DMS 273 (cell line): ENCODE data around the gene ZNF423.

Source experiments
- DNase-seq: peaks from one replicate; lab custom pipeline; 2025; ENCODE audit not compliant: unreplicated experiment; lab: John Stamatoyannopoulos, UW

Gene ZNF423

DNA sequence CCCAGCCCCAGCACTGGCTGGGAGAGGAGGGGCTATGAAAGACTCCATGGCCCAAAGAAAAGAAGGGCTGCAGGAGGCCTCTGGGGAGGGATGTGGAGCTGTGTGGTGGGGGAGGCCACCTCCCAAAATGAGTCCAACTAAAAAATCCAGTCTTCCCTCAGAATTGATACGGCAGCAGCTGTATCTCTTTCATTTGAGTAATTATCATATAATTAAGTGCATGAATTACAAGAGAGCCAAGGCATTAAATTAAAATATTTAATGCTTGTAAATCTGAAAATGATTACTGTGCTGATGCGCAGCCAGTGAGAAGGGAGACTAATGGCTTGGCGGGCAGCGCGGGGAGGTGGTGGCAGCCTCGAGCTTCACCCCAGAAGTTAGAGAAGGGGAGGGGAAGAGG lies 289.5 kb downstream of the ZNF423 start:
- peak; percentile 59 for DNase-seq

DNA sequence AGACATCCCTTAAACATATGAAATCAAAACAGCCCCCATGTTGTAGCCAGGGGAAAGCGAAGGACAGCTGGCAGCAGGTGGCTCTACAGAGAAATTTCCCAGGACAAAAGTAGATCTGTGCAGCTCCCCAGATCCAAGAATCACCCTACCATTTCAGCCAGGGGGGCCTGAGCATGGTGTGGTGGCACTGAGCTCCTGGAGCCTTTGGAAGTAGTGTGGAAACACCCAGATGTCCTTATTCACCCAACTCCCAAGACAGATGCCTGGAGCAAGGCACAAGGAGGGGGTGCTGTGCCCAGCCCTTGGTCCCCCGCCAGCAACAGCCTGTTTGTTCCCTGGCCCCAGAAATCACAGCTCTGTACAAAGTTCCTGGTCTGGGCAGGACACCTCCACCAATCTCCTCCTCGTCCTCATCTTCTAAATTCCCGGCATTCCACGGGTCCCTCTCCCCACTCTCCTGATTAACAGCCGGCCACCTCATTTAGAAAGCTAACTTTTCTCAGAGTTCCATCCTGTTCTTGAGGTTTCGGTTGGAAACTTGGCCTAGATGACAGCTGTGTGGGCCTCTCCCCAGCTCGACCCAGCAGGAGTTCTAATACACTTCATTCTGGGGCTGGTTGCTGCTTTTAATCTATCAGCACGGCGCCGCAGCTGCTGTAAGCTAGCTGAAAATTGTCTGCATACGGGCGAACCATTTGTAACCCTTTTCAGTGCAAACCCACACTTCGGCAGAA lies 291.2 kb downstream of the ZNF423 start:
- DNase-seq: peak; percentile 96

- DNase-seq: peak; percentile 32
These were observed 292.2 kb downstream of the ZNF423 start for GRCh38 chr16:49563666-49564065.

DNA sequence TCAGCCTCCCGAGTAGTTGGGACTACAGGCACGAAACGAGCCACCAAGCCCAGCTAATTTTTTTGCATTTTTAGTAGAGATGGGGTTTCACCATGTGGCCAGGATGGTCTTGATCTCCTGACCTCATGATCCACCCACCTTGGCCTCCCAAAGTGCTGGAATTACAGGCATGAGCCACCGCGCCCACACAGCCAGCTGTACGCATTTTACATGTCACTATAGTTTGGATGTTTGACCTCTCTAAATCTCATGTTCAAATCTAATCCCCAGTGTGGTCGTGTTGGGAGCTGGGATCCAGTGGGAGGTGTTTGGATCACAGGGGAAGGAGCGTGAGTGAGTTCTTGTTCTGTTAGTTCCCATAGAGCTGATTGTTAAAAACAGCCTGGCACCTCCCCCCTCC lies 293.0 kb downstream of the ZNF423 start:
- peak; percentile 30 for DNase-seq

DNA sequence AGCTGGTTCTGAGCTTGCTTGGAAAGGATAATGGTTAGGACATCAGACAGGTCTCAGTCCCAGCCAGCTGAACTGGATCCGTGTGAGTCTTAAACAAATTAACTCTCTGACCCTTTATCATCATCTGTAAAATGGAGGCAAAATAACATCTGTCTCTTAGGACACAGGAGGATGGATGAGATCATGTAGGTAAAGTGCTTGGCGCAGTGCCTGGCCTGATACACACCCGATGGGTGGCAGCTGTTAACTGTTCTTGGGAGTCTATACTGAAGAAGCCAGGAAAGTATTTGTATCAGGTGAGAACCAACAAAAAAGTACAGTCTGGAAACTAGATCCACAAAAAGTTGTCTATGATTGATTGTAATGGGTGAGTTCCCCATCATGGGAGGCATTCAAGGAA lies 293.7 kb downstream of the ZNF423 start:
- DNase-seq: peak; percentile 92

- DNase-seq: peak; percentile 33
These were observed 295.7 kb downstream of the ZNF423 start for GRCh38 chr16:49560004-49560830.

- DNase-seq: peak; percentile 70
These were observed 296.7 kb downstream of the ZNF423 start for GRCh38 chr16:49559242-49559641.

- DNase-seq: no peak
These were observed 297.5 kb downstream of the ZNF423 start for GRCh38 chr16:49558451-49558850.

DNA sequence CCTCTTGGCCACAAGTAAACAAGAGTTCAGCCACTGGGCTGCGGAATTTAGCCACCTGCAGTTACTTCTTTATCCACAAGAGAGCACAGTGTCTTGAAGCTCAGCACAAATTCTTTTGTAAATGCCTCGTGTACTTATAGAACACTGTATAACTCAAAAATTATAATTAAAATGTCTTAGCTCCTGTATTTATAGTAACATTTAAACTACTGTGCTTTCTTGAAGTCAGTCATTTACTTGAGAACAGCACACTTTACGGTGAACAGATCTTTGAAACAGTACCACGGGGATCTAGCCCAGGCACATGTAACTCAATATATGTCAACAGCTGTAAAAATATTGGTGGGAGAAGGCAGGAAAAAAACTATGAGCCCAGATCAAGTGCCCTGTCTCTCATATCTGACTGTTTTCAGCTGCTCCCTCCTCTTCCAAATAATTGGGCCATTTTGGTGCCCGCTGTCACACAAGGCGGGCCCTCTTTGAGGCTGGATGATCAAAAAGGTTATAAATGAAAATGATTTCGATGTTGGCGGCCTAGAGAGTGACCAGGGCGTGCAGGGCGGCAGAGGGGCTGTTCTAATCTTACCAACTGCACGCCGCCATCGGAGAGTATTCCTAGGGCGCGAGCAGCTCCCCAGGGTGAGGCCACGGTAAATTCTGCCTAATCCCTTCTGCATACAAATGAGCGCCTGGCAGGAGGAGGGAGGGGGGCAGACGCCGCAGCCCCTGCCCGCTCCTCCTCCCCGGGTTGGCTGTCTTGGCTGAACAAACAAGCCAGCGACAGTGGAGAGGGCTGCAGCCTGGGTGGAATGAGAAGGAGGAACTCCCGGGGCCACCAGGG lies 299.1 kb downstream of the ZNF423 start:
- DNase-seq: peak; percentile 94

DNA sequence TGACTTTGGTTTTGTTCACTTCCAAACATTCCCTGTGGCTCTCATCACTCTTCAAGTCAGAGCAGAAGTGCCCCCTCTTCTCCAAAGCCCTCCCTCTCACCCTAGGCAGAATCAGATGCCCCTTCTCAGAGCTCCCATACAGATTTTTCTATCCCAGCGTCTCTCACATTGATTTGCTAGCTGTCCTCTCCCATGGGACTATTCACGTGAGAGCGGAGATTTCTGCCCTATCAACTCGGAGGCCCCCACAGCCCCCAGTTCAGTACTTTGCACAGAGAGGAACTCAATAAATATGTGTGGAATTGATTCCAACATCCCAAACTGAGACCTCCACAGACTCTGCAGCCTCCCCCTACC lies 299.7 kb downstream of the ZNF423 start:
- DNase-seq: no peak

DNA sequence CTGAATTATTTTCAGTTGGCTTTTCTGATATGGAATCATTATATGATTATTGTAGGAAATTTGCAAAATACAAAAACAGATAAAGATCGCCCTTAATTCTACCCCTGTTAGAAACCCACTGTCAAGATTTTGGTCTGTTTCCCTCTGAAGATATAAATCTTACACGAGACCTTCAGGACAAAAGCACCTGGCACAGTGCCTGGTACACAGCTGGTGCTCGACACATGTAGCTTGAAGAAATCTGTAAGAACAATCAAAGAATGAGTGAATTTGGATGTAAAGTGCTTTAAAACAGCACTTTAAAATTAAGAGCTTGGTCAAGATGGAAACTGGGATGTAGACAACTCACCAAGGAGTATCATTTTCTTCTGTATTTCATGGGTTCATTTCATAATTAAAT lies 301.2 kb downstream of the ZNF423 start:
- DNase-seq: peak; percentile 69

DNA sequence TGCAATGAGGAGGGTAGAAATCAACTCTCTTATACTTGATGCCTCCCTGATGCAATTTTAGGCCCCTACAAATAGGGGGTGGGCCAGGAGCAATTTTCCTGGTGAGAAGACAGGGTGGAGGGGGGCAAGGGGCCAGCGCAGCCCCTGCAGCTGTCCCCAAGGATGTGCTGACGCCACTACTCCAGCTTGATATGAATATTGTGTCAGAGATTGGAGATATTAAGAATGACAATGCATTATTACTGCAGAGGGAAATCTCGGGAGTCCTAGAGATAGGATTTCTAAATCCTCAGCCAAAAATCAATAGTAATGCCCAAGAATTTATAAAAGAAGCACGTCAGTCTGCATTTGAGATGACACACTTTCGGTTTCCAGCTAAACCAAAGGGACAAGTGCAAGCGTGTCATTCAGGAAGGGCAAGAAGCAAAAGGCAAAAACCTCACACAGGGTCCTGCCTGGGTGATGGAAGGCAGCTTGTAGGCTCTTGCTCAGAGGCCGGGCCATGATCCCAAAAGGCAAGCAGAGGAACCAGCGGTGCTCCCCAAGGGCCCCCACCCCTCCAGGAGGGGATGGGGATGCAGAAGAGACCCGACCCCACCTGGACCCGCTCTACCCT lies 303.5 kb downstream of the ZNF423 start:
- no peak for DNase-seq

- DNase-seq: no peak
These were observed 305.2 kb downstream of the ZNF423 start for GRCh38 chr16:49550666-49551065.

DNA sequence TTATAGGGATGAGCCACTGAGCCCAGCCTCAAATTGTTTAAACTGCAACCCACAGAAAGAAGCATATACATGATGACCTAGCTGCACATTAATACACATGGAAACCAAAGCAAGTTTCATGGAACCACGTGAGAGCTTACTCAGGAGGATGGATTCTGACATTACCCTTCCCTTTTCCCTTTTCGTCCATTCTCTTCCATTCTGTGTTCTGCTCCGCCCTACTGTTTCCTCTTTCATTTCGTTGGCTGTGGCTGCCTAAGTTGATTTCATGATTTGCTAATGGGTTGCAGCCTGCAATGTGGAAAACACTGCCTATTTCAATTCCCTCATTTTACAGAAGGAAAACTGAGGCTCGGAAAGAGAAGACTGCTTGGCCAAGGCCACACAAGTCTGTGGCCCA lies 305.8 kb downstream of the ZNF423 start:
- no peak for DNase-seq

DNA sequence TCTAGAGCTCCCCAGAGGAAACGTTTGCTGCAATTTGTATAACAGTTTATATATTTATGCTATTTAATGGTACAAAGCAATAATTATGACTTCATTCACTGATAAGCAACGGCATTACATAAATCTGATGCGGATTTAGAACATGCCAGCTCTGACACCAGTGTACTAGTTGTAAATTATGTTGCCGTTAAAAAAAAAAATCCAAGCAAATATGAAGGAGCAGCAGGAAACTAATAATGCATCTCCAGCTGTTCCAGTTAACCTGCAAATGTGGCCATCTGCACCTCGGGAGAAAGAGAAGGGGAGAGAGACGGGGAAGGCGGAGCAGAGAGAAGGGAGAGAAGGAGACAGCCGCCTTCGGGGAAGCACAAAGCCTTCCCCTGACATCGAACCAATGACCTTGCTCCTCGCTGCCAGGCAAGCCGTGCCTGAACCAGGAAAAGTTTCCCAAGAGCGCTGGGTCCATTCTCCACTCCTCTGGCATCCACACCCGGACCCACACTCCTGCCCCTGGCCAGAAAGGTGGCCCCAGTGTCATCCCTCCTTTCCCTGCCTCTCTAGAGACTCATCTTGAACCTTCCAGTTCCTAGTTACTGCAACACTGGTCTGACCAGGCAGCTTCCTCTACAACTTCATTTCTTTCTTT lies 307.5 kb downstream of the ZNF423 start:
- peak; percentile 94 for DNase-seq

DNA sequence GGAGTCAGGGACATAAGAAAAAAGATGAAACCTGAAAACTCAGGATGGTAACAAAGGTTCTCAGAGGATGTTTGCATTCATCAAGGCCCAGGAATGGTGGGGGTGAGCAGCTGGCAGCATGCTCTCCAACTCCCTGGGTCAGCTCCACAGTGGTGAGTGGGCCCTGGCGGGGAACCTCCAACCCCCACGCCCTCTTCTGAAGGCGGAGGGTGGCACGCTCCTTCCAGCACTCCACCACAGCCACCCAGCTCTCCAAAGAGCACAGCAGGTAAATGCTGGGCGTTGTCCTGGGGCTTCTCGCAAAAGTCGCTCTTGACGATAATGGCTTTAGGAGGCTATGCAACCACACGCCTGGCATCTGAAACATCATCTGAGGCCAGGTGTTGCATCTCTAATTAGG lies 308.5 kb downstream of the ZNF423 start:
- DNase-seq: peak; percentile 88

- DNase-seq: no peak
These were observed 309.2 kb downstream of the ZNF423 start for GRCh38 chr16:49546735-49547134.

DNA sequence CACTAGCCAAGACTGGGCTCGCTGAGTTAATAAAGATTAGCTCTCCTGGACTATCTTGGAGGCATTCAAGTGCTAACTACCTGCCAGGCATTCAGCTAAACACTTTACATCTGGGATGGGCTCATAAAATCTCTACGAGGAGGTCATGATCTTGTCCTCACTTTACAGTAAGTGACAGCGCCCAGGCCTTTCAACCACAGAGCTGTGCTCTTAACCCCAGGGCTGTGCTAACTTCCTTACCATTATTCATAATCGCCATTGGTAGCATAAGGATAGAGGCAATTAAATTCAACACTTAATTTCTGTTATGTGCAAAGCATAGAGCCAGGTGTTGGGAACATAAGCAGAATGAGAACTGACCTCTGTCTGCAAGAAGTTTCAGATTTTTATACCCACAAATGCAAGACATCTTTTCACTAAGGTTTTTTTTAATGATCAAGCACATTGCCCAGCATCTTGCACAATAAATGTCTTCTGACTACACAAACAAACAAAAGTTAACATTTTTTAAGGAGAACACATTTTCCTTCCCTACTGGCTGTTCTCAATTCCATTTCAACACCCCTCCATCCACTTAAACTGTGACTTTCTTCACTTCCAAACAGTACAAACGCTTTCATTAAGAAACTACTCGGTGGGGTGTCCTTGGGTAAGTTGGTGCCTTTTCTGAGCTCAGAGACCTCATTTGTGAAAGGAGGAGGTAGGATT lies 310.0 kb downstream of the ZNF423 start:
- peak; percentile 41 for DNase-seq

- no peak for DNase-seq
These were observed 310.7 kb downstream of the ZNF423 start for GRCh38 chr16:49545243-49545642.

DNA sequence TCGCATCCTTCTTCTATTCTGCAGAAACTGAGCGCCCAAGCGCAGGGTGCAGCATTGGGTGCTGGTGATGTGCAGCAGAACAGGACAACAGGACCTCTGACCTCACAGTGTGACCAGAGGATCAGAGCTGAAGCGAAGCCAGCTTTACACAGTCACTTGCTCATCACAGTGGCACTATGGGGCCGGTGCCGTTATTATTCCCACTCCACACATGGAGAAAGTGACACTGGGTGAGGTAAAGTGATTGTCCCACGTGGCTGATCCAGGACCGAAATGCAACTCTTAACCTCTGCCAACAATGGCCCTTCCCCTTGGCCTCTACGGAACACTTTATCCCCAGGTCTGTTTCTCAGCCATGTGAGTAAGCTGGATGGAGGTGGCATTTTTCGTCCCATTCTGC lies 311.1 kb downstream of the ZNF423 start:
- DNase-seq: no peak
